Measurements from ENCODE around the gene AKR1A1.

AKR1A1 gene

DNA sequence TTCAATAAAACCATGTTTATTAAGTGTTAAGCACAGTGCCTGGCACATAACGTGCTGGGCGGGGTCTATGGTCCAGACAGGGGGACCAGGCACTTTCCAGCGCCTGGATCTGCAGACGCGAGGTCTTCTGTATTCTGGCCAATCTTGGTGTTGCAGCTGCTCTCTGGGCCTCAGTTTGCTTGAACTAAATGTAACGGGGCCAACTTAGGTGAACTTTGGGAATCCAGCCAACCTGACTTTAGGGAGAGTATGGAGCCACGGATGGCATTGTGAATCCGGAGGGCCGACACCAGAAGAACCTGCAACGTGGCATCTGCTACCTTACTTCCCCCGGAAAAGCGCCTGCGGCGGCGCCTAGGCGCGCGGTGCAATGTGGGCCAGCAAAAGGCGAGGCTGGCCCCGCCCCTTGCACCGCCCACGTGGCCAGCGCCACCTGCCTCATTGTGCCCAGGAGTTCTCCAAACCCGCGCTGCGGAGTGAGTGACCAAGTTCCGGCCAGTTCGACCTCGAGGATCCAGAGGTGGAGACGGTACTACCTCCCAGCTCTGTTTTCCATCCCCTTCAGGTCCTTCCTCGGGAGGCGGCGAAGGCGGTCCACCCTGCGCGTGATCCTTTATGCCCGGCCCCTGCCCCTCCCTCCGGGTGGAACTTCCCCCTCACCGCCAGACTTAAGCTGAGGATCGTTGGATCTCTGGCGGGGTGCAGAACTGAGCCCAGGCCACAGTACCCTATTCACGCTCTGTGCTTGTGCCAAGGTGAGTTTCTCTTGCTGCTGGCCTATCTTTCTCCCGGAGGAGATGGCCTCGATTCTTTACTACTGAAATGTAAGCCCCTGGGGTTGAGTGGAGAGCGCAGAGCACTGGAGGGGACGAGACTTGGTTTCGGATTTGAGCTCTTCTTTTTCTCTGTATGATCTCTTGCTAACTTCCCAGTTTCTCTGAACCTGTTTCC, at the start of gene AKR1A1:
TSS of gene AKR1A1 (plus strand) at position 426 of the 951 bp plus-strand sequence. CDS start 10,969 bp downstream, outside the sequence.
- ChIA-PET POLR2A (interaction anchor here (0.6 to 4.8 kb wide), 12 partner anchors 9 to 751 kb away, joined by 3 to 47 read pairs (median 5); partner anchors contain the start of genes CCDC163, MMACHC, MUTYH and NASP), CTCF (interaction anchor here (0.9 to 2.3 kb wide), 11 partner anchors 9 to 191 kb away, joined by 3 to 12 read pairs (median 4); partner anchors contain the start of genes CCDC163, MMACHC and NASP)
- peak; percentile 91 for DNase-seq (ENCODE audit: extremely low spot score)
- TF ChIP-seq, protein P1, sequence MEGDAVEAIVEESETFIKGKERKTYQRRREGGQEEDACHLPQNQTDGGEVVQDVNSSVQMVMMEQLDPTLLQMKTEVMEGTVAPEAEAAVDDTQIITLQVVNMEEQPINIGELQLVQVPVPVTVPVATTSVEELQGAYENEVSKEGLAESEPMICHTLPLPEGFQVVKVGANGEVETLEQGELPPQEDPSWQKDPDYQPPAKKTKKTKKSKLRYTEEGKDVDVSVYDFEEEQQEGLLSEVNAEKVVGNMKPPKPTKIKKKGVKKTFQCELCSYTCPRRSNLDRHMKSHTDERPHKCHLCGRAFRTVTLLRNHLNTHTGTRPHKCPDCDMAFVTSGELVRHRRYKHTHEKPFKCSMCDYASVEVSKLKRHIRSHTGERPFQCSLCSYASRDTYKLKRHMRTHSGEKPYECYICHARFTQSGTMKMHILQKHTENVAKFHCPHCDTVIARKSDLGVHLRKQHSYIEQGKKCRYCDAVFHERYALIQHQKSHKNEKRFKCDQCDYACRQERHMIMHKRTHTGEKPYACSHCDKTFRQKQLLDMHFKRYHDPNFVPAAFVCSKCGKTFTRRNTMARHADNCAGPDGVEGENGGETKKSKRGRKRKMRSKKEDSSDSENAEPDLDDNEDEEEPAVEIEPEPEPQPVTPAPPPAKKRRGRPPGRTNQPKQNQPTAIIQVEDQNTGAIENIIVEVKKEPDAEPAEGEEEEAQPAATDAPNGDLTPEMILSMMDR (IDR thresholded peaks at IDR 0.05; ENCODE audit: control extremely low read depth, extremely low read depth, low read depth, missing control alignments), result no peak

DNA sequence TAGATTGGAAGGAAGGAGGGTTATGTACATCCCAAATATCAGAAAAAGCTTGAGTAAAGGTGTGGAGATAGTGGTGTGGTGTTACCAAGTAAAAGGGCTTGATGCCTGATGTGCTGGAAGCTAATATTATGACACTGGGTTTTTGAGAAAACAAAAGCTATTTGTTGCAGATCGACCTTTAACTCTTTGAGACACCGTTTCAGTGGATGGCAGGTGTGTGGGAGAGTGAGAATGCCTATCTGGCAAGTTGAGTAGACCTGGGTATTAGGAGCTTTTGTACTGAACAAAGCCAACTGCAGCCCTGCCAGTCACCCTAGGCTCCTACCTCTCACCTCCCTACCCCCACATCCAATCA, 49.1 kb upstream of the AKR1A1 start:
- CTCF ChIA-PET, result interaction anchor here (0.8 to 6.3 kb wide), 10 partner anchors 10 to 496 kb away, joined by 3 to 62 read pairs (median 6); partner anchors contain the start of genes AKR1A1, PRDX1 and TESK2
- TF ChIP-seq, protein P1 (IDR thresholded peaks at IDR 0.05; ENCODE audit: control extremely low read depth, extremely low read depth, low read depth, missing control alignments), result no peak
- DNase-seq (ENCODE audit: extremely low spot score), result no peak
- POLR2A ChIA-PET, result interaction anchor here (0.5 to 4.2 kb wide), 3 partner anchors 20 to 84 kb away, joined by 3 to 34 read pairs (median 3); partner anchors contain the start of genes NASP and PRDX1

DNA sequence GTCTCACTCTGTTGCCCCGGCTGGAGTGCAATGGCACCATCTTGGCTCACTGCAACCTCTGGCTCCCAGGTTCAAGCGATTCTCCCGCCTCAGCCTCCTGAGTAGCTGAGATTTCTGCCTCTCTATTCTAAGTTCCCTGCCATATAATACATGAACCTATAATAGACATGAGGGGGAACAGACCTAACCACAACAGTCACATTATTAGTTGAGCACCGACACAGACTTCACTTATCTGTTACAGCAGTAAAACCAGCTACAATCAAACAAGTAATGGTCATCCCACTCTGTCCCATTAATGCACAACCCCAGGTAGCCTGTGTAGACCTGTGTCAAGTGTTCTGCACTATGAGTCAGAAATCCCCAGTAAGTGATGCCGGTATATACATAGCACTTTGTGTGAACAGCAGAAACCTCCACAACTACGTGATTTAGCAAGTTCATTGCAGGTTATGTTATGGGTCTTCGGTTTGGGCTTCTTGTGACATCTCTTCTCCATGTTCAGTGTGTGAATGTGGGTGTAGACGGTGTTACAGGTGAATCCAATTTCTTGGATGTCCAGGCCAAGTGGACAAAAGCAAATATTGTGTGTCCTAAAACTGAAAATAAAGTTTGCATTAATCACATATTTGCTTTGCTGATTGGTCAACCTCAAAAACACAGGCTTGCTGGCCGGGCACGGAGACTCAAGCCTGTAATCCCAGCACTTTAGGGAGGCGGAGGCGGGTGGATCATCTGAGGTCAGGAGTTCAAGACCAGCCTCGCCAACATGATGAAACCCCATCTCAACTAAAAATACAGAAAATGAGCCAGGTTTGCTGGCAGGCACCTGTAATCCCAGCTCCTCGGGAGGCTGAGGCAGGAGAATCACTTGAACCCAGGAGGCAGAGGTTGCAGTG, 46.9 kb upstream of the AKR1A1 start:
- POLR2A ChIA-PET, result interaction anchor here (0.7 kb wide), 1 partner anchor 18 kb away, joined by 4 read pairs; the partner anchor contains the start of gene PRDX1

DNA sequence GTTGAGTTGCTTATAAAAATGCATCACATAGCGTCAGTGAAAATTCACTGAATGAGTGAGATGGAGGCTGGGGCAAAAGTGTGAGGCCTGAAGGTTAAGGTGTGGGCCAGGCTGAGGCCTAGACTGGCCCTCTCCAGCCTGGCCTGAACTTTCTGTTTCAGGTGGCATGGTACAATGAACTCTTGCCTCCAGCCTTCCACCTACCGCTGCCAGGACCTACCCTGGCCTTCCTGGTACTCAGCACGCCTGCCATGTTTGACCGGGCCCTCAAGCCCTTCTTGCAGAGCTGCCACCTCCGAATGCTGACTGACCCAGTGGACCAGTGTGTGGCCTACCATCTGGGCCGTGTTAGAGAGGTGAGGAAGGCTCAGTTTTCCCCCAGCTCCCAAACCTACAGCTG, 43.4 kb upstream of the AKR1A1 start:
- TF ChIP-seq, protein P1 (IDR thresholded peaks at IDR 0.05; ENCODE audit: control extremely low read depth, extremely low read depth, low read depth, missing control alignments), result no peak
- POLR2A ChIA-PET, result interaction anchor here (1.1 to 1.9 kb wide), 3 partner anchors 10 to 44 kb away, joined by 5 to 16 read pairs (median 8); partner anchors contain the start of genes AKR1A1 and PRDX1
- no peak for DNase-seq (ENCODE audit: extremely low spot score)
- CTCF ChIA-PET, result interaction anchor here (1.4 to 8.3 kb wide), 2 partner anchors 12 to 61 kb away, joined by 4 to 121 read pairs; no protein-coding TSS in a partner anchor

More for the DNA sequence above, 46.9 kb upstream of the AKR1A1 start:
- CTCF ChIA-PET, result interaction anchor here (0.8 to 6.3 kb wide), 7 partner anchors 8 to 174 kb away, joined by 3 to 62 read pairs (median 3); partner anchors contain the start of gene TESK2
- DNase-seq (ENCODE audit: extremely low spot score), result no peak
- TF ChIP-seq, protein P1 (IDR thresholded peaks at IDR 0.05; ENCODE audit: control extremely low read depth, extremely low read depth, low read depth, missing control alignments), result no peak

DNA sequence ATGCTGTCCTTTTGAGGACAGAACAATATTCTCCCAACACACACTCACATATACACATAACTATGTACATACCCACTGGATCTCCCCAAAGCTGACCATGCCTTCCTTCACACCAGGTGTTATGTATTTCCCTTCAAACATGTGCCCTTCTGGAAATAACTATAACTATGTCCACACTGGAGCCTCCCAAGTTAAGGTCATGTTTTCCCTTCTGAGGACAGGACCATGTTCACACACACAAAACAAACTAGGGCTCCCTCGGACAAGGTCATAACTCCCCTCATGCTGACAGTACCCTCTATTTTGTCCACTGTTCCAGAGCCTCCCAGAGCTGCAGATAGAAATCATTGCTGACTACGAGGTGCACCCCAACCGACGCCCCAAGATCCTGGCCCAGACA, 42.7 kb upstream of the AKR1A1 start:
- ChIA-PET CTCF (interaction anchor here (0.9 to 8.3 kb wide), 4 partner anchors 13 to 60 kb away, joined by 3 to 121 read pairs (median 4); partner anchors contain the start of gene TESK2), POLR2A (interaction anchor here (0.6 to 1.9 kb wide), 5 partner anchors 8 to 199 kb away, joined by 4 to 16 read pairs (median 5); partner anchors contain the start of genes AKR1A1, CCDC163, MMACHC and PRDX1)
- TF ChIP-seq, protein P1 (IDR thresholded peaks at IDR 0.05; ENCODE audit: control extremely low read depth, extremely low read depth, low read depth, missing control alignments), result no peak
- DNase-seq (ENCODE audit: extremely low spot score), result no peak
